Measurements from ENCODE around the gene ZGPAT.

- TF ChIP-seq CTCF (conservative IDR thresholded peaks at IDR 0.05; ENCODE audit: low read depth, low read length) (no peak), EZH2 (IDR thresholded peaks at IDR 0.05; ENCODE audit: borderline replicate concordance, low read depth, low read length, poor library complexity, severe bottlenecking) (no peak)
Observed at GRCh38 chr20:63734111-63734945, 26.5 kb downstream of the ZGPAT start.
